Dermis microvascular lymphatic vessel endothelial cell (primary cell): ENCODE data around the gene CPSF7. TPM values are rescaled to one million over a fixed set of nuclear protein-coding genes. Genes with fewer than 3 reads are reported as not detected.
"Not testable (repeated sequence)": the region's sequence is repeated elsewhere in the genome, so short reads cannot be mapped to it uniquely, and the experiment has no call there.

Experiments used
- DNase-seq, 2 donors: peaks; one replicate each; pipeline versions ENCODE4 v3.0.0 to v3.0.0-alpha.2; 2010; ENCODE audit warnings: low read depth in 2 of 2
- total RNA-seq: library from RNA; depleted of rRNA; stranded (reverse); fragments of >200 nt; gene quantifications from 2 replicates; pipeline ENCODE4 v1.2.1, GENCODE V29; 2014

The CPSF7 gene
- total RNA-seq, 1 donor from 2014 or later = 9.9 TPM

DNA sequence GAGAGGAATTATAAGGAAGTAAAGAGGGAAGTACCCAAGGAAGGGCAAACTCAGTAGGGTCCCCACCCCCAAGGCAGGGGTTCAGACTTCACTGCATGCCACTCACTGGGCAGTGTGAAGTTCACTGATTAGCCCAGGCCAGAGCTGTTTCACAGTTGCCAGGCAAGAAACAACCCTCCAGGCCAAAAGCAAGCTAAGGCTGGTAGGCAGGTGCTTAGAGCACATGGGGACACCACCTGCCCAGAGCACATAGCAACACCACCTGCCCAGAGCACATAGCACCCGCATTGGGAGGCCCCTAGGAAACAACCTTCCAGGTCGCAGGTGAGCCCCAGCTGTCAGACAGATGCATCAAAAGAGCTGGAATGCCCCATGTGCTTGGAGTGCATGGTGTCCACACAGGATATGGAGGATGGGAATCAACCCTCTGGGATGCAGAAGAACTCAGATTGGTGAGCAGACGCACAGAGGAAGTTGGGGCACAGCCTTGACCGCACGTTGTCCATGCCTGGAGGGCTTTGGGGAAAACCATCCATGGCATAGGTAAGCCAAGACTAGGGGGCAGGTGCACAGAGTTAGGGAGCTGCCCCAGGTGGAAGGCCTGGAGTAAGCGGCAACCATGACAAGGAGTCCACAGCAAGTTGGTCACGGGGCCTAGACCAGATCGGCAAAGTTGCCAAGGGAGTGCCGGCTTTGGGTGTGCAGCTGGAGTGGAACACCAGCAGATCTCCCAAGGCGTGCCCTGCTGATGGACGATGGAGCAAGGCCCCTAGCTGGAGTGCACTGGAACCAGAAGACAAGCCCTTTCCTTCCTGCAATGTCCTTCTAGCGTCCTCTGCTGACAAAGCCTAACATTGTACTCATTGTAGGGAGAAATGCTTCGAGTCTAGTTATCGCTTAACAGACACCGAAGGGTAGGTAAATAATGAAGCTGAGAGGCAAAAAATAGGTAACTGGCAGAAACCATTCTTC, 45.2 kb downstream of the CPSF7 start:
- DNase-seq = peak in 1 of 2 donors; percentile 35

DNA sequence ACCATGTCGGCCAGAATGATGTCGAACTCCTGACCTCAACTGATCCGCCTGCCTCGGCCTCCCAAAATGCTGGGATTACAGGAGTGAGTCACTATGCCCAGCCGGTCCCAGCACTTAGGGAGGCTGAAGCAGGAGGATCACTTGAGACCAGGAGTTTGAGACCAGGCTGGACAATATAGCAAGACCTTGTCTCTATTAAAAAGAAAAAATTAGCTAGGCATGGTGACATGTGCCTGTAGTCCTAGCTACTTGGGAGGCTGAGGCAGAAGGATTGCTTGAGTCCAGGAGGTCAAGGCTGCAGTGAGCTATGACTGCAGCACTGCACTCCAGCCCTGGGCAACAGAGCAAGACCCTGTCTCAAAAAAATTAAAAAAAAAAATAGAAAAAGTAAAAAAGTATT, 45.9 kb downstream of the CPSF7 start:
- not testable (repeated sequence) for DNase-seq

DNA sequence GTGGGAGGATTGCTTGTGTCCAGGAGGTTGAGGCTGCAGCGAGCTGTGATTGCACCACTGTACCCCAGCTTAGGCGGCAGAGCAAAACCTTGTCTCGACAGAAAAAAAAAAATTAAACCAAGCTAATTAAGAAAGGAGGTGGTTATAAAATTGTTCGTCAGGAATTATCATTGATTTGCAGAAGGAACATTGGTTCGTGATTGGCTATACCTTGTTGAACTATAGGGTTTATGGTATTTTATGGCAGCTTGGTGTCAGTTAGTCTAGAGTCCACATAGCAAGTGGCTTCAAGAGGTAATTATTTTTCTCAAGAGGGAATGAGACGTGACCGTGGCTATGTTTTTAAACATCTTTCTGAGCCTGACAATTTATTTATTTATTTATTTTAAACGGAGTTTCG, 48.9 kb downstream of the CPSF7 start:
- no peak for DNase-seq

DNA sequence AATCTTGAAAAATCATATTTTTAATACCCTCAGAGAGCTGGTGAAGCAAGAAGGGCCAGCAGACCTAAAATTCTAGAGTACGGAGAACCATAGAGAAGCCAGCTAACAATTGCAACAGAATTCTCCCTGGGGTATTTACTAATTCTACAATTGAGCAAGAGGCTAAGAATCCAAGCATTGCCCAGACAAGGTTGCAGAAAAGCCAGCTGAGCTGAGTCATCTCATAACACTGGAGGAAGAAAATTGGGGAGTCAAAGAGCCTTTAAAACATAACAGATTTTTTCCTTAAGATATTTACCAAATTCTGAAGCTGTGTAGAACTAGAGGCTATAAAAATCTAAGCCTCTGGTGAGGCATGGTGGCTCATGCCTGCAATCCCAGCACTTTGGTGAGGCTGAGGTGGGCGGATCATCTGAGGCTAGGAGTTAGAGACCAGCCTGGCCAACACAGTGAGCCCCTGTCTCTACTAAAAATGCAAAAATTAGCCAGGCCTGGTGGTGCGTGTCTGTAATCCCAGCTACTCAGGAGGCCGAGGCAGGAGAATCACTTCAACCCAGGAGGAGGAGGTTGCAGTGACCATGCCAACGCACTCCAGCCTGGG, 51.0 kb downstream of the CPSF7 start:
- no peak for DNase-seq

DNA sequence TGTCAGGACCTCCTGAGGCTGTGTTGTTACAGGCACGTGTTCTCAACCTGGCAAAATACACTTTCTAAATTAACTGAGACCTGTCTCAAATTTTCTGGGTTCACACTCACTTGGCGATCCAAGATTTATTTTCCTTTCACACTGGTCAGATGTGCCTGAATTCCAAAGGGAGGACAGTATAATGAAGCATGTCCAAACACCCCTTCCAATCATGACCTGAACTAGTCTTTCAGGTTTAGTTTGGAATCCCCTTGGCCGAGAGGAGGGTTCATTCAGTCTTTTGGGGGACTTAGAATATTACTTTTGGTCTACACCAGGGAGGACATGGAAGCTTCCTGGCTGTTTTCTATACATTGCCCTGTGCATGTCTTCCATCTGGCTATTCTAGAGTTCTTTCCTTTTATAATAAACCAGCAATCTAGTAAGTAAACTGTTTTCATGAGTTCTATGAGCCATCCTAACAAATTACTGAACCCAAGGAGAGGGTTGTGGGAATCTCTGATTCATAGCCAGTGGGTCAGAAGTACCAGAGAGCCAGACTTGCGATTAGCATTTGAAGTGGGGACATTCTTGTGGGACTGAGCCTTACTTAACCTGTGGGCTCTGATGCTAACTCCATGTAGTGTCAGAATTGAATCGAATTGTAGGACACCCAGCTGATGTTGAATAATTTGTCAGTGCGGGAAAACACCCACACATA, 52.2 kb downstream of the CPSF7 start:
- no peak for DNase-seq

DNA sequence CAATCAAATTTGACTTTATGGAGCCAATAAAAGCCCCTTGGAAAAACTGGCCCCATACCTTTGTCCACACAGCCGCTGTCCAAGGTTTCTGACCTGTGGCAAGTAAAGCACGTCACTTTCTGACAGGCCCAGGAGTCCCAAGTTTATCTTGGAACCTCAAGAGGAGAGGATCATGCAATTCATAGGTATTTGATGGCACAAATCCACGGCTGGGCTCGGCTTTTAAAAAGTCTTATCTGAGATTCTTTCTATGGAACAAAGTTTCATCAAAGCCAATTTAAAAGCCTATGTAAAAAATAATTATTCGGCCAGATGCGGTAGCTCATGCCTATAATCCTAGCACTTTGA, 54.0 kb downstream of the CPSF7 start:
- DNase-seq = no peak

DNA sequence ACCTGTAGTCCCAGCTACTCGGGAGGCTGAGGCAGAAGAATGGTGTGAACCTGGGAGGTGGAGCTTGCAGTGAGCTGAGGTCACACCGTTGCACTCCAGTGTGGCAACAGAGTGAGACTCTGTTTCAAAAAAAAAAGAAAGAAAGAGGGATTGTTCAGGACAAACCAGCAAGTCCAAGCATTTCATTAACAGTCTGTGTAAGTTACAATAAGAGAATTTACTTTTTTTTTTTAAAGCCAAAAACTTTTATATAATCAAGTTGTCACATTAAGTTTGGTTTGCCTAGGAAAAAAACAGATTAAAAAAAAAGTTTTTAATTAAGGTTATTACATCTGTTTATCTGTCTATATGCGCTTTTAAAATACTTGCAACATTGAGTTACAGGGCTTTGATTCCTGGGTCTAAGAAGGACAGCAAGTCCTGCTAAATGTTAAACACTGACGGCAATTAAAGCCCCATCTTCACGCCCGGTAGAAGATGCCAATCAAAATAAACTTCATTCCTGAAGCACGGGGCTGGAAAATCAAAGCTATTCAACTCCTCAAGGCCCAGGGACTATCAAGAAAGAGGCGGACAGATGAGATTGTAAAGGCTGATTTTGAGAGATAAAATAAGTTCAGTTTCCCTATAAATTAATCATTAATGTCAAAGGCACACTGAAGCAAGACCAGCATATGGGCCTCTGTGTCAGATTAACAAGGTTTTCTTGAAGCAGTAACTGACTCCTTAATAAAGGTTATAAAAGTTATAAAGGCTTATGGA, 56.9 kb downstream of the CPSF7 start:
- no peak for DNase-seq

DNA sequence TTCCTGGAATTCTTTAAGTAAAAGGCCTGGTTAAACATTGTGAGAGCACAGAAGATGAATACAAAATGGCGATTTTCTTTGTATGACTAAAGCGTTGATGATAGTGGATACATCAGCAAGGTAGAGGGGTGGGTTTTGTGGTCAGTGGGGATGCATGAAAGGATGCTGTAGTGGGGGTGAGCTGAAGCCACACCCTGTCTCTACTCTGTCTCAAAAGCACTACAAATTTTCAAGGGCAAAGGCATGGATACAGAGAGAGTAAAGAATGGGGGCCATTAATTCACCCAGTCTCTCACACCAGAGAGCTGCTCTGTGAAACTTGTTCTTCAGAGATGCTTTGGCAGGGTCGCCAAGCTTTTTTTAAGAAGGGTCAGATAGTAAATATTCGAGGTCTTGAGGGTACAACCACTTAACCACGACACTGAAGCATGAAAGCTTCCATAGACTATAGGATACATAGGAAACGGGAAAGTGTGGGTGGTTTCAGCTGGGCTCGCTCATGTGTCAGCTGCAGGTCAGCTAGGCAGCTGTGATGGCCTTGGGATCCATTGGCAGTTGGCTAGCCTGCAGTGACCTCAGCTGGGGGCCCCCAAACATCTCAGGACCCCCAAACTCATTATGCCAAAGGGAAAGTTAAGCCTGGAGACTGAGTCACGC, 59.3 kb downstream of the CPSF7 start:
- DNase-seq = no peak

DNA sequence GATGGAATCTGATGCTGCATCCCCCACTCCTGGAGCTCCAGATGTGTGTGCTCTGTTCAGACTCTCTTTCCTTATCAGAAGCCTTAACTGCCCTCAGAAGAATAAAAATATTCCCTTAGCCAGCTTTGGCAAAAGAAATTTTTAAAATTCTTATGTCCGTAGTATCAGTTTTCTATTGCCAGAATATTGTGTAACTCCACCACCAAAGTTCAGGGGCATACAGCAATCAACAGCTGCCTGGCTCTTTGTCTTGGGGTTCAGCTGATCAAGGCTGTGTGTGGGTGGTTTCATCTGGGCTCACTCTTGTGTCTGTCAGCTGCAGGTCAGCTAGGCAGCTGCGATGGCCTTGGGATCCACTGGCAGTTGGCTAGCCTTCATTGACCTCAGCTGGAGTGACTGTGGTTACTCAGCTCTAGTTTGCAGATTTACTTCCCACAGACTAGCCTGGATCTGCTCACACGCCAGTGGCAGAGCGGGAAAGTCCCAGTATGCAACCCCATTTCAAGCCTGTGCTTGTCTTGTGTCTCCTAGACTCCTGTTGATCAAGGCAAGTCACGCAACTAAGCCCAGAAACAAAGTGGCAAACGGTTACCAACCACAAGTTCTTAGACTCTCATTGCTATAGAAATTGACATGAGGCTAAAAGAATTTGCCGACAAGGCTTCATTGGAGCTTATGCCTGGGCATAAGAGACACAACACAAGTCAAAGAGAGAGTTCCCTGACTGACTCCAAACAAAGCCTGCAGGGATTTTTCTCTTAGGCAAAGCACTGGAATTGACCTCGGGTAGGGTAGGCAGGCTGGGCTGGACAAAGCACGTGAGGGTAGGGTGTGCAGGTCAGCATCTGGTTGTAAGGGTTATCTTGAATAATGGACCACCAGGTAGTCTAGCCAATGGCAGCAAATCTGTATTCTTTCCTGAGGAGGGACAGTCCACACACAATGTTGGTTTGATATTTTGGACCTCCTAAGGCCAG, 60.1 kb downstream of the CPSF7 start:
- DNase-seq = no peak

DNA sequence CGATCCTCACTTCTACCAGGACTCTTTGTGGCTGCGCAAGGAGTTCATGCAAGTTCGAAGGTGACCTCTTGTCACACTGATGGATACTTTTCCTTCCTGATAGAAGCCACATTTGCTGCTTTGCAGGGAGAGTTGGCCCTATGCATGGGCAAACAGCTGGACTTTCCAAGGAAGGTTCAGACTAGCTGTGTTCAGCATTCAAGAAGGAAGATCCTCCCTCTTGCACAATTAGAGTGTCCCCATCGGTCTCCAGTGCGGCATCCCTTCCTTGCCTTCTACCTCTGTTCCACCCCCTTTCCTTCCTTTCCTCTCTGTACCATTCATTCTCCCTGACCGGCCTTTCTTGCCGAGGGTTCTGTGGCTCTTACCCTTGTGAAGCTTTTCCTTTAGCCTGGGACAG, 61.1 kb downstream of the CPSF7 start:
- DNase-seq = no peak

DNA sequence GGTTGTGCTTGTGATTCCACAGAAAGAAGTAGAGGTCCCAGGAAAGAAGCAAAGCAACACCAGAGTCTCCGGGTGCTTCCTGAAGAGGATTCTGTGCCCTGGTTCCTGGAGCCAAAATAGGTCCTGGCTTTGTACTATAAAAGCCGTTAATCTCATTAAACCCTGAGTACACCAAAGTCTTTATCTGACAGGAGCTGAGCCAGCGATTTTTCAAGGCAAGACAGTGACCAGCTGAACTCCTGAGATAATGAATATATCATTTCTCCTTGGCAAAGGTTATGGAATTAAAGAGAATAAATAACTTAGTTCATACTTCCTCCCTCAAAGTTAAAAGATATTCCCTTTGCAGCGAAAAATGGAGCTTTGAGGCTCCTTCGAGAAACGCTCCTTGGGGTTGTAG, 62.4 kb downstream of the CPSF7 start:
- DNase-seq = no peak

DNA sequence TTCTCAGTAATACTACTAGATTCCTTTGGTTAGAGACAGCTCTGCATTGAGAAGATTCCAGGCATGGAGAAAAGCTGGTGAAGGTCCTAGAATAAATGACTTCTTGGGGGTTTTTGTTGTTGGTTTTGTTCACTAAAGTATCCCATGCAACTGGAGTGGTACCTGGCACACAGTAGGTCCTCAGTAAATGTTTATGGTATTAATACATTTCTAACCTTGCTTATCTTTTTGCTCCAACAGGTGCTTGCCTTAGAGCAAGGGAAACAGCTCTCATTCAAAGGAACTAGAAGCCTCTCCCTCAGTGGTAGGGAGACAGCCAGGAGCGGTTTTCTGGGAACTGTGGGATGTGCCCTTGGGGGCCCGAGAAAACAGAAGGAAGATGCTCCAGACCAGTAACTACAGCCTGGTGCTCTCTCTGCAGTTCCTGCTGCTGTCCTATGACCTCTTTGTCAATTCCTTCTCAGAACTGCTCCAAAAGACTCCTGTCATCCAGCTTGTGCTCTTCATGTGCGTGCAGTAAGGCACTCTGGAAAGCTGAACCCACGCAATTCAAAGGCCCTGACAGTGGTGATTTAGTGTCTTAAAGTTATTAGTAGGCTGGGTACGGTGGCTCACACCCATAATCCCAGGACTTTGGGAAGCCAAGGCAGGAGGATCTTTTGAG, 65.6 kb downstream of the CPSF7 start:
- no peak for DNase-seq

DNA sequence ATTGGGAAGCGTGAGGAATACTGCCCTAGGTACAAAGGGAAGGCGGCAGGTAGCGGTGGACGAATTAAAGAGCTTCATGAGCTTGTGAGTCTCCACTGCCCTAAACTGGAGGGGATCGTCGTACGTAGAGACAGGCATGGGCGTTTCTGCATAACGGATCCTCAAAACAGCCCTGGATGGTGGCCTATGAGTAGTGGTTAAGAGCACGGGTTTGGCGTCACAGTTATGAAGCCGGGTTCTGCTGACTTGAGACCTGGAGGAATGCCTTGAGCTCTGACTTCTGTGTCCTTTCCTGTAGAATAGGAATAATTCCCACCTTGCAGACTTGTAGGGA, 67.3 kb downstream of the CPSF7 start:
- peak in 1 of 2 donors; percentile 58 for DNase-seq

DNA sequence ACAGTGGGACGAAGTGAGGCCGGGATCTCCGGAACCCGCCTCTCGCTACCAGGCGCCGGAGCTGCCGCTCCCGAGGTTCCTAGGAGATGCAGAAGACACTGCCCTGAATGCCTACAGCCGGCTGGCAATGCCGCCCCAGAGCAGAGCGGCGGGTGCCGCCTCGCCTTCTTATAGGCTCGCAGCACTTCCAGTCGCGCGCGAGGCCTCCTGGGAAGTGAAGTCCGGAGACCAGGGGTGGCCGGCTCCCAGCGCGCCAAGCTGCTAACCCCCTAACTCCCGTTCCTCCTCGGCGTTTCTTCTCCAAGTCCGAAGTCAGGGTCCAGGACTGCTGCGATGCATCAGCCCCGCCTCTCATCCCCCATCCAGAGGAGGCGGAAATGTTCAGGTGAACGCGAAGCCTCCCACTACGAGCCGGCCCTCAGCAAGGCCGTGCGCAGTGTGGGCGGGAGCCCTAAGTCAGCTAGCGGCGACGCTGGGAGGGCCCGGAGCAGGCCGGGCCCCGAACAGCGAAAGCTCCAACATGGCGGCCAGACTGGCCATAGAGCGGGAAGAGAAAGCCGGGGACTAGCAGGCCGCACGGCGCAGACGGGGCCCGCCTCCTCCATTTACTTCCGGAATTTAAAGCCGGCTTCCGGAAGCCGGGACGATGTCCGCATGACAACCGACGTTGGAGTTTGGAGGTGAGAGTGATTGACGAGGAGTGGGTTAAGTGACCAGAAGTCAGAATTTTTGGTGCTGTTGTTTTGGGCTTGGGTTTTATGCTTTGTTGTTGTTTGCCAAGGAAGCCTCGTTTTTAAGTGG, 67.8 kb downstream of the CPSF7 start, which contains the start of the genes CYB561A3 and TMEM138:
CYB561A3 (minus strand) TSS at position 142 of the 801 bp plus-strand sequence. CDS start 5,169 bp downstream, outside the sequence.
TMEM138 (plus strand) TSS at position 634 of the 801 bp plus-strand sequence. CDS start 2,017 bp downstream, outside the sequence.
- DNase-seq = peak; percentile 86 to 95

DNA sequence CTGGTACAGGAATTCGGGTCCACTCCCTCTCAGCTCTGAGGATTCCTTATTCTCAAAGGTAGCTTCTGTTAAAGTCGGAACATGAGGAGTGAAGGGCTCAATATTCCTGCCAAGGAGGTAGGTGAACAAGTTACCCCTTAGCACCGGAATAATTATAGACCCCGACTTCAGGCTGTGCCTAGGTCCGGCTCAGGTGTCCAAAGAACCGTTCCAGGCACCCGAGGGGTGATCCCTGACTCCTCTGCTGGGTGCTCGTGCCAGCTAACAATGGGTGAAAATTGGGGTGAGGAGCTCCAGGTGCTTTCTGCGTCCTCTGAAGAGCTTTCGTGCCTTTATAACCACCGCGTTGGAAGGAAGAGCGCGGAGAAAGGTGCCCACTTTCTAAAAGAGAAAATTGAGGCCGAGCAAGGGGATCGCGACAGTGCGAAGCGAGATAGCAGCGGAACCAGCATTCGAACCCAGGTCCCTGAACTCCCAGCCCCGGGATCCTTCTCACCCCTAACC, 68.5 kb downstream of the CPSF7 start:
- DNase-seq = no peak

DNA sequence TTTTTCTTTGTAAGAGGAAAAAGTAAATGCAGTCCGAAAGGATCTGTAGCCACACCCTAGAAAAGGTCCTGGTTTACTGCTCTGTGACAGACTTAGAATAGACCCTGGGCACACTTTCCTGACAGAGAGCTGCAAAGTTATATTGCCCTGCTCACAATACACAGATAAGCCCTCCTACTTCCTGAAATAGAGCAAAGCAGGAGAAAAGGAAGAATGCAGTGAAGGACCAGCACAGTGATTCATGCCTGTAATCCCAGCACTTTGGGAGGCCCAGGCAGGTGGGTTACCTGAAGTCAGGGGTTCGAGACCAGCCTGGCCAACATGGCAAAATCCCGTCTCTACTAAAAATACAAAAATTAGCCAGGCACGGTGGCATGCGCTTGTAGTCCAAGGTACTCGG, 70.3 kb downstream of the CPSF7 start:
- peak in 1 of 2 donors; percentile 57 for DNase-seq

DNA sequence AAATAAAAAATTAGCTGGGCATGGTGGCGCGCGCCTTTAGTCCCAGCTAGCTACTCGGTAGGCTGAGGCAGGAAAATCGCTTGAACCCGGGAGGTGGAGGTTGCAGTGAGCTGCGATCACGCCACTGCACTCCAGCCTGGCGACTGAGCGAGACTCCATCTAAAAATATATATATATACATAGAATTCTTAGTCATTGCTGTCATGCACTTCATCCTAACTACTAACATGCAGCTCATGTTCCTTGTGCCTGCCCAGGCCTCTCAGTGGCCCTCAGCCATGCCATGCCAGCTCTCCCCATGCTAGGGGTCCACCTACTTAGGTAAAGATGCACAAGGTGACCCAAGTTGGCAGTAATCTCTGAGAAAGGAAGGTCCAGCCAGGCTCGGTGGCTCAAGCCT, 71.2 kb downstream of the CPSF7 start:
- no peak for DNase-seq

DNA sequence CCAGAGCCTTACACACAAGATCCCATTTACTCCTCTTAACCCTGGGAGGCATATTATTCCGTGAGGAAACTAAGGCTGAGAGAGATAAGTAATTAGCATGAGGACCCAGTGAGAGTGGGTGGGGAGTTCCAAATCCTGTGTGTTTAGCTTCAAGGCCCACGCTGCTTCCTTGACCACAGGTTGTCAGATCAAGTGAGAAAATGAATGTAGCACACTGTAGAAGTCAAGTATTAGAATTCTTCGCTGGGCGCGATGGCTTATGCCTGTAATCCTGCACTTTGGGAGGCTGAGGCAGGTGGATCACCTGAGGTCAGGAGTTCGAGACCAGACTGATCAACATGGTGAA, 71.9 kb downstream of the CPSF7 start:
- no peak for DNase-seq
